ENCODE measurements around the gene EGFR.

DNA sequence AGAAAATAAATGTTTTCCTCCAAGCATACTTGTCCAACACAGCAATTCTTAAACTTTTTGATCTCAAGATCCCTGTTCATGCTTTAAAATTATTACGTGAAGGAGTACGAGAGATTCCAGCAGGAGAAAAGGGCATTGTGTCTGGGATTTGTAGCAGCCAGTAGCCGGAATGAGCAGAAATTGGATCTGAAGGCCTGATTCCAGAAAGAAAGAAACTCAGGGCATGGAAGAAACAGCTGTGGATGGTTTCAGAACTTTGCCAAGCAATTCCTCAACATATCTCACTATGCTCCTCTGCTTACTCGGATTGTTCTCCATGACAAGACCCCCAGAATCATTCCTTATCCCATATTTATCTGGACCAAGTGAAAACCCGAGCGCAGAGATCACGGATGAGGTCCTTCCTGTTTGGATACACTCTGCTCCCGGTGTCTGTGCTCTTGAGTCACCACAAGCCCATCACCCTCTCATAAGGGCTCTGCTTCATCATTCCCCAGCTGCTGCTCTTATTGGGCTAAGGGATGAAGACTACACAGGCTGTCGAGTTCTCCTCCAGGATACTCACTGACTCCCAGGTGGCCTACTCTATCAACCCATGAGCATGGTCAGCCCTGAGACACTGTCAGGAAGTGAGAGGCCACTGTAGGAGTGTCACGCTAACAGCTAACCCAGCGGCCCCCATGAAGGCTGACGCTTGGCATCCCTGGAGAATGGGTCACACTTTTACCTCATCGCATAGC, 225.4 kb downstream of the EGFR start:
- TF ChIP-seq POLR2A (IDR thresholded peaks at IDR 0.05; ENCODE audit: low read depth) (no peak), CTCF (IDR thresholded peaks at IDR 0.05) (no peak), EP300 (IDR thresholded peaks at IDR 0.05) (no peak)

Measured in esophagus muscularis mucosa (tissue), 4 donors.